Measurements from ENCODE around the gene PPP2R2C. TPM values are rescaled to one million over a fixed set of nuclear protein-coding genes. Genes with fewer than 3 reads are reported as not detected.
A peak's percentile ranks its signal among the peaks of the same experiment; 100 is the strongest.

PPP2R2C gene
- total and polyA plus RNA-seq, 9 of the 15 experiments (the other 6 are each of a cell fraction or from before 2014, with no cell fraction given): 0.04 to 0.06 TPM; not detected in 7

DNA sequence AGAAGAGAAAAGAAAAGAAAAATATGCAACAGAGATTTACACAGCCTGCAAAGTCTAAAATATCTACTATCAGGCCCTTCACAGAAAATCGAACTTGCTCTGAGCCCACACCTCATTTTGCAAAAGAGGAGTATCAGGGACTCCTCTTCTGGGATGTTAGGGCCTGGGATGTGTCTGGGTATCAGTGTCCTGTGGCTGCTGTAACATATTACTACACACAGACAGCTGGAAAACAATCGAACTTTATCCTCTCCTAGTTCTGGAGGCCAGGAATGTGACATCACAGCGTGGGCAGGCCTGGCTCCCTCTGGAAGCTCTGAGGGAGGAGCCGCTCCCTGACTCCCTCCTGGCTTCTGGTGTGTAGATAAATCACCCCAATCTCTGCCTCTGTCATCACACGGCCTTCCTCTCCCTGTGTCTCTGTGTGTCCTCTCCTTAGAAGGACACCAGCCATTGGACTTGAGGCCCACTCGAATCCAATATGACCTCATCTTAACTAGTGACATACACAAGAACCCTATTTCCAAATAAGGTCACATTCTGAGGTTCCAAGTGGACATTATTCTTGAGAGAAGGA is 52.9 kb downstream of the PPP2R2C start:
- FAIRE-seq (no peak), ATAC-seq (no peak), DNase-seq (ENCODE audit: extremely low read depth in 1 of 4, low spot score in 3 of 4) (peak in 1 of 4 experiments; percentile 8)
- H3K27ac ChIP-seq (ENCODE audit: extremely low read depth, low read depth, low read length): no peak overlapping the region
- no peaks in the 10 kb centered on the region; the same call in 1 of the 2 replicates for H4K20me1 ChIP-seq (replicated peaks; ENCODE audit: control insufficient read depth, insufficient read depth, low read length)
- H3K27me3 ChIP-seq (ENCODE audit: control insufficient read depth in 2 of 2, insufficient read depth in 2 of 2, low read length in 2 of 2): peaks cover 3 to 32% of the 10 kb centered on the region in 2 experiments; a peak in 3 of 5 replicates
- H3K79me2 ChIP-seq (ENCODE audit: control insufficient read depth, insufficient read depth, low read length): no peaks in the 10 kb centered on the region
- no peak overlapping the region for H2AFZ ChIP-seq (ENCODE audit: low read depth, low read length)
- no TSS peak for BruUV-seq (replicated peaks)
- H3K36me3 ChIP-seq (ENCODE audit: control insufficient read depth, insufficient read depth, low read length): no peaks in the 10 kb centered on the region
- CTCF ChIA-PET (ENCODE audit: low intra/inter-chr PET ratio): no interaction called here
- no peak overlapping the region for H3K4me2 ChIP-seq (ENCODE audit: insufficient read depth, low read length)
- WGBS (ENCODE audit: insufficient coverage, low coverage, missing lambda C conversion rate): 0% methylated on average over 6 of the region's 6 CpGs
- POLR2A ChIA-PET: interaction anchor here (1.1 kb wide), 1 partner anchor 12 kb away, joined by 3 read pairs; no protein-coding TSS in a partner anchor
- intact Hi-C loops (cut with micrococcal nuclease): no loop called here
- no peak overlapping the region for H3K9ac ChIP-seq (ENCODE audit: insufficient read depth in 1 of 2, low read depth in 2 of 2, low read length in 2 of 2)
- H3K4me1 ChIP-seq (replicated peaks in 1 of 2; ENCODE audit: control insufficient read depth in 2 of 2, insufficient read depth in 2 of 2, low read length in 2 of 2): peaks cover 0 to 4% of the 10 kb centered on the region in 2 experiments; a peak in 3 of 5 replicates
- no peaks in the 10 kb centered on the region for H3K9me3 ChIP-seq (replicated peaks; ENCODE audit: control insufficient read depth, insufficient read depth, low read depth, low read length)
- no peak overlapping the region for H3K4me3 ChIP-seq
- no peaks in the 10 kb centered on the region for H3K9me1 ChIP-seq (ENCODE audit: control insufficient read depth, insufficient read depth, low read length)
- in situ Hi-C loops (cut with MboI): no loop called here
- no peak for TF ChIP-seq ARHGAP35 (IDR thresholded peaks at IDR 0.05; ENCODE audit: partially characterized antibody)
- TF ChIP-seq, protein P1, sequence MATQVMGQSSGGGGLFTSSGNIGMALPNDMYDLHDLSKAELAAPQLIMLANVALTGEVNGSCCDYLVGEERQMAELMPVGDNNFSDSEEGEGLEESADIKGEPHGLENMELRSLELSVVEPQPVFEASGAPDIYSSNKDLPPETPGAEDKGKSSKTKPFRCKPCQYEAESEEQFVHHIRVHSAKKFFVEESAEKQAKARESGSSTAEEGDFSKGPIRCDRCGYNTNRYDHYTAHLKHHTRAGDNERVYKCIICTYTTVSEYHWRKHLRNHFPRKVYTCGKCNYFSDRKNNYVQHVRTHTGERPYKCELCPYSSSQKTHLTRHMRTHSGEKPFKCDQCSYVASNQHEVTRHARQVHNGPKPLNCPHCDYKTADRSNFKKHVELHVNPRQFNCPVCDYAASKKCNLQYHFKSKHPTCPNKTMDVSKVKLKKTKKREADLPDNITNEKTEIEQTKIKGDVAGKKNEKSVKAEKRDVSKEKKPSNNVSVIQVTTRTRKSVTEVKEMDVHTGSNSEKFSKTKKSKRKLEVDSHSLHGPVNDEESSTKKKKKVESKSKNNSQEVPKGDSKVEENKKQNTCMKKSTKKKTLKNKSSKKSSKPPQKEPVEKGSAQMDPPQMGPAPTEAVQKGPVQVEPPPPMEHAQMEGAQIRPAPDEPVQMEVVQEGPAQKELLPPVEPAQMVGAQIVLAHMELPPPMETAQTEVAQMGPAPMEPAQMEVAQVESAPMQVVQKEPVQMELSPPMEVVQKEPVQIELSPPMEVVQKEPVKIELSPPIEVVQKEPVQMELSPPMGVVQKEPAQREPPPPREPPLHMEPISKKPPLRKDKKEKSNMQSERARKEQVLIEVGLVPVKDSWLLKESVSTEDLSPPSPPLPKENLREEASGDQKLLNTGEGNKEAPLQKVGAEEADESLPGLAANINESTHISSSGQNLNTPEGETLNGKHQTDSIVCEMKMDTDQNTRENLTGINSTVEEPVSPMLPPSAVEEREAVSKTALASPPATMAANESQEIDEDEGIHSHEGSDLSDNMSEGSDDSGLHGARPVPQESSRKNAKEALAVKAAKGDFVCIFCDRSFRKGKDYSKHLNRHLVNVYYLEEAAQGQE (IDR thresholded peaks at IDR 0.05; ENCODE audit: borderline replicate concordance): no peak
- TF ChIP-seq, protein P1 (CRISPR knock-in tag; IDR thresholded peaks at IDR 0.05; ENCODE audit: low read depth): no peak
- no peak for TF ChIP-seq POLR3G (IDR thresholded peaks at IDR 0.05; ENCODE audit: extremely low read depth, insufficient read length, insufficient replicate concordance)
- TF ChIP-seq TCF7L2 (IDR thresholded peaks at IDR 0.05; ENCODE audit: low read depth, low read length): no peak
- no peak for TF ChIP-seq ZNF707 (CRISPR knock-in tag; conservative IDR thresholded peaks at IDR 0.05)
- peak; percentile 69; the same call in 1 of the 2 replicates for TF ChIP-seq BACH1 (tag; IDR thresholded peaks at IDR 0.05)
- TF ChIP-seq, protein P2, sequence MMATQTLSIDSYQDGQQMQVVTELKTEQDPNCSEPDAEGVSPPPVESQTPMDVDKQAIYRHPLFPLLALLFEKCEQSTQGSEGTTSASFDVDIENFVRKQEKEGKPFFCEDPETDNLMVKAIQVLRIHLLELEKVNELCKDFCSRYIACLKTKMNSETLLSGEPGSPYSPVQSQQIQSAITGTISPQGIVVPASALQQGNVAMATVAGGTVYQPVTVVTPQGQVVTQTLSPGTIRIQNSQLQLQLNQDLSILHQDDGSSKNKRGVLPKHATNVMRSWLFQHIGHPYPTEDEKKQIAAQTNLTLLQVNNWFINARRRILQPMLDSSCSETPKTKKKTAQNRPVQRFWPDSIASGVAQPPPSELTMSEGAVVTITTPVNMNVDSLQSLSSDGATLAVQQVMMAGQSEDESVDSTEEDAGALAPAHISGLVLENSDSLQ (IDR thresholded peaks at IDR 0.05): peak; percentile 42; the same call in 1 of the 2 replicates
- TF ChIP-seq RAD51 (IDR thresholded peaks at IDR 0.05; ENCODE audit: borderline replicate concordance, low read depth): no peak
- no peak for TF ChIP-seq ZBED1 (IDR thresholded peaks at IDR 0.05)
- no peak for TF ChIP-seq NFATC3 (IDR thresholded peaks at IDR 0.05)
- no peak for TF ChIP-seq DIDO1 (tag; IDR thresholded peaks at IDR 0.05; ENCODE audit: low read depth)
- no peak for TF ChIP-seq U2AF1 (optimal IDR thresholded peaks at IDR 0.05; ENCODE audit: low read depth, low read length)
- no peak for TF ChIP-seq NR2F6 (CRISPR knock-in tag; IDR thresholded peaks at IDR 0.05)
- TF ChIP-seq PHB2 (IDR thresholded peaks at IDR 0.05; ENCODE audit: low read depth): no peak
- no peak for TF ChIP-seq FOXJ2 (tag; IDR thresholded peaks at IDR 0.05)
